Activated T-helper 2 cell treated with anti-CD3 and anti-CD28 coated beads, Interferon-gamma antibody, Interleukin-2, Interleukin-4, amounts not matched to agents 10 μg/mL and 5 μg/mL and 100 μg/mL, durations not matched to agents 14 hours and 24 hours and 36 hours (primary cell): ENCODE measurements around the gene SLC19A1. TPM values are rescaled to one million over a fixed set of nuclear protein-coding genes. Genes with fewer than 3 reads are reported as not detected.
"Not testable (repeated sequence)": the region's sequence is repeated elsewhere in the genome, so short reads cannot be mapped to it uniquely, and the experiment has no call there.

Source experiments
- DNase-seq: peaks from one replicate; pipeline ENCODE4 v3.0.0; 2021; ENCODE audit warnings: low spot score
- H3K27ac Mint-ChIP-seq: one replicate; pipeline ENCODE4 v1.8.0; 2021; ENCODE audit warnings: mixed read lengths
- H3K27me3 Mint-ChIP-seq: one replicate; pipeline ENCODE4 v1.8.0; 2021; ENCODE audit warnings: low read depth, mixed read lengths
- H3K36me3 Mint-ChIP-seq: one replicate; pipeline ENCODE4 v1.8.0; 2021; ENCODE audit warnings: low read depth, mixed read lengths
- H3K4me1 Mint-ChIP-seq: one replicate; pipeline ENCODE4 v1.8.0; 2021; ENCODE audit warnings: low read depth, mixed read lengths
- H3K4me3 Mint-ChIP-seq: one replicate; pipeline ENCODE4 v1.8.0; 2021; ENCODE audit warnings: low read depth, mild to moderate bottlenecking, moderate library complexity, mixed read lengths
- H3K9me3 Mint-ChIP-seq: one replicate; pipeline ENCODE4 v1.8.0; 2021; ENCODE audit warnings: mixed read lengths
- intact Hi-C: fragments of 100-400 bp; cut with micrococcal nuclease; formaldehyde crosslinking; loops from one replicate; pipeline ENCODE4 v1.15.1; 2023
- total RNA-seq: library from RNA; stranded (reverse); gene quantifications from 2 replicates; pipeline ENCODE4 v1.2.3, GENCODE V29; 2022

SLC19A1 gene
- total RNA-seq, 1 donor from 2014 or later, result 68.1 TPM

DNA sequence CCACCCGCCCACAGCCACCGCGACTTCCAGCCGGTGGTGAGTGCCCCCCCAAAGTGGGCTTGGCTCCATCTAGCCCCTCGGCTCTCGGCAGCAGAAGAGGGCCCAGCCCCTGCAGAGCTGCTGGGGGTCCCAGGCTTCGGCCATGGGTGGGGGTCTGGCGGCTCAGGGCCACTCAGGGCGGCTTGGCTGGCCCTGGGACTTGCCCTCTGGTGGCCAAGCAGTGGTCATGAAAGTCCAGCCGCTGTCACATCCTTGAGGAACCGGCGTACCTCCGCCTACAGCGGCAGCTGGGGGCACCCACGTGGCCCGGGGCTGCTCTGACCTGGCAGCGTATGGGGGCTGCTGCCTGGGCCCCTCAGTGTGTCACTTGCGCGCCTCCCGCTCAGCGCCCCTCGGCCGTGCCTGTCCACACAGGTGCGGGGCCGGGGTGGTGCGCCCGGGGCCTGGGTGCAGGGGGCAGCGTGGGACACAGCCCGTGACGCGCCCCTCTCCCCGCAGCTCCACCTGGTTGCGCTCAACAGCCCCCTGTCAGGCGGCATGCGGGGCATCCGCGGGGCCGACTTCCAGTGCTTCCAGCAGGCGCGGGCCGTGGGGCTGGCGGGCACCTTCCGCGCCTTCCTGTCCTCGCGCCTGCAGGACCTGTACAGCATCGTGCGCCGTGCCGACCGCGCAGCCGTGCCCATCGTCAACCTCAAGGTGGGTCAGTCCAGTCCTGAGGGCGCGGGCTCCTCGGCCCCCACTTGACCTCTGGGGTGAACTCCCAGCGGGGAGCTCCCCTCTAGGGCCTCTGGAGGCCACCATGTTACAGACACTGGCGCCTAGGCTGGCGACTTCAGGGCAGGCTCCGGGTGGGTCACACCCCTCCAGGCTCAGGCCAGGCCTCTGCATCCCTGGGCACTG, 32.4 kb downstream of the SLC19A1 start:
- intact Hi-C loops, result no loop called here
- DNase-seq, result no peak
- Mint-ChIP-seq H3K4me3 (no peak overlapping the region), H3K27ac (no peak overlapping the region), H3K9me3 (no peaks in the 10 kb centered on the region), H3K27me3 (no peaks in the 10 kb centered on the region), H3K36me3 (peaks cover 9% of the 10 kb centered on the region), H3K4me1 (no peaks in the 10 kb centered on the region)

- Mint-ChIP-seq H3K4me1 (no peaks in the 10 kb centered on the region), H3K36me3 (peaks cover 4% of the 10 kb centered on the region), H3K27ac (no peak overlapping the region)
These were observed 33.4 kb downstream of the SLC19A1 start for GRCh38 chr21:45508607-45509565.

DNA sequence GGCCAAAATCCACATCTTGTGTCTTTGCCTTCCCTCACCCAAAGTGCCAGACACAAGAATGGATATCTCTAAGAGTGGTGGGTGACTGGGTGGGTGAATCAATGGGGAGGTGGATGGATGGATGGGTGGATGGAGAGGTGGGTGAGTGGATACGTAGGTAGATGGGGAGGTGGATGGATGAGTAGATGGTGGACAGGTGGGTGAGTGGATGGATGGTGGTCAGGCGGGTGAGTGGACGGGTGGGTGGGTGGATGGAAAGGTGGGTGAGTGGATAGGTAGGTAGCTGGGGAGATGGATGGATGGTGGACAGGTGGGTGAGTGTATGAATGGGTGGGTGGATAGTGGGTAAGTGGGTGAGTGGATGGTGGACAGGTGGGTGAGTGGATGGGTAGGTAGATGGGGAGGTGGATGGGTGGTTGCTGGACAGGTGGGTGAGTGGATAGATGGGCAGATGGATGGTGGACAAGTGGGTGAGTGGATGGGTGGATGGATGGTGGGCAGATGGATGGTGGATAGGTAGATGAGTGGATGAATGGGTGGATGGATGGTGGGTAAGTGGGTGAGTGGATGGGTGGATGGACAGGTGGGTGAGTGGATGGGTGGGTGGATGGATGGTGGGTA, 34.2 kb downstream of the SLC19A1 start:
- H3K9me3 Mint-ChIP-seq, result no peaks in the 10 kb centered on the region

More at GRCh38 chr21:45508607-45509565, 33.4 kb downstream of the SLC19A1 start:
- intact Hi-C loops, result no loop called here
- Mint-ChIP-seq H3K27me3 (no peaks in the 10 kb centered on the region), H3K4me3 (no peak overlapping the region), H3K9me3 (no peaks in the 10 kb centered on the region)
- DNase-seq, result no peak

DNA sequence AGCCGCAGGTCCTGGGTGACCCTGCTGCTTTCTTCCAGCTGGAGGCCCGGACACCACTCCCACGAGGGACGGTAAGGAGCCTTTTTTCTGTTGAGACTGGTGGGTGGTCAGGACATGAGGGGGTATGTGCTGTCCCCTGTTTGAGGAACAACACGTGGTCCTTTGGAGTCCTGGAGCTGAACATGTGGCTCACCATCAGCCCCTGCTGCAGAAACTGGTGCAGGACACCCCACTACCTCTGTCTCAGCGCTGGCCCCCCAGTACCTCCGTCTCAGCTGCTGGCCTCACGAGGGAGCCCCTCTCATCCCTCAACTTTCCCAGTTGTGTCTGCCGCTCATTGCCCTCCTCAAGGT, 34.7 kb downstream of the SLC19A1 start:
- Mint-ChIP-seq H3K4me3 (no peak overlapping the region), H3K27ac (no peak overlapping the region), H3K9me3 (no peaks in the 10 kb centered on the region), H3K4me1 (no peaks in the 10 kb centered on the region), H3K27me3 (no peaks in the 10 kb centered on the region), H3K36me3 (no peaks in the 10 kb centered on the region)
- no peak for DNase-seq
- intact Hi-C loops, result no loop called here

More for the DNA sequence above, 34.2 kb downstream of the SLC19A1 start:
- Mint-ChIP-seq H3K36me3 (no peaks in the 10 kb centered on the region), H3K4me3 (no peak overlapping the region), H3K4me1 (no peaks in the 10 kb centered on the region), H3K27ac (no peak overlapping the region), H3K27me3 (no peaks in the 10 kb centered on the region)
- intact Hi-C loops, result no loop called here
- no peak for DNase-seq

DNA sequence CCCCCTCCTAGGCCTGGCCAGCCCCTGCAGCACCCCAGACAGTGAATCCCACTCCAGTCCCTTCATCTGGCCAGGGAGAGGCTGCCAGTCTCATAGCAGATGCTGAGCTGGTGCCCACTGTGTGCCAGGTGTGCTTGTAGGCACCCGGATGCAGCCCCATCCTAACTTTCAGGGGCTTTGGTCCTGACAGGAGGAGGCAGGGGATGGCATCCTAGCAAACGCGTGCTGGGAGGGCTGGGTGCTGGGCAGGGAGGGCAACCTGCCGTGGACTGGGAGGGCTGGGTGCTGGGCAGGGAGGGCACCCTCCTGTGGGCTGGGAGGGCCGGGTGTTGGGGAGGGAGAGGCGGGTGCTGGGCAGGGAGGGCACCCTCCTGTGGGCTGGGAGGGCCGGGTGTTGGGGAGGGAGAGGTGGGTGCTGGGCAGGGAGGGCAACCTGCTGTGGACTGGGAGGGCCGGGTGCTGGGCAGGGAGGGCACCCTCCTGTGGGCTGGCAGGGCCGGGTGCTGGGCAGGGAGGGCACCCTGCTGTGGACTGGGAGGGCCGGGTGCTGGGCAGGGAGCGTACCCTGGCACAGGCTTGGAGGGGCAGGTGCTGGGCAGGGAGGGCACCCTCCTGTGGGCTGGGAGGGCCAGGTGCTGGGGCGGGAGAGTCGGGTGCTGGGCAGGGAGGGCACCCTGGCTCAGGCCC, 35.3 kb downstream of the SLC19A1 start:
- no peaks in the 10 kb centered on the region for H3K9me3 Mint-ChIP-seq
- no peaks in the 10 kb centered on the region for H3K27me3 Mint-ChIP-seq
- no peak overlapping the region for H3K27ac Mint-ChIP-seq
- no peak overlapping the region for H3K4me3 Mint-ChIP-seq
- no peaks in the 10 kb centered on the region for H3K36me3 Mint-ChIP-seq
- H3K4me1 Mint-ChIP-seq, result no peaks in the 10 kb centered on the region
- DNase-seq, result no peak
- intact Hi-C loops, result no loop called here

DNA sequence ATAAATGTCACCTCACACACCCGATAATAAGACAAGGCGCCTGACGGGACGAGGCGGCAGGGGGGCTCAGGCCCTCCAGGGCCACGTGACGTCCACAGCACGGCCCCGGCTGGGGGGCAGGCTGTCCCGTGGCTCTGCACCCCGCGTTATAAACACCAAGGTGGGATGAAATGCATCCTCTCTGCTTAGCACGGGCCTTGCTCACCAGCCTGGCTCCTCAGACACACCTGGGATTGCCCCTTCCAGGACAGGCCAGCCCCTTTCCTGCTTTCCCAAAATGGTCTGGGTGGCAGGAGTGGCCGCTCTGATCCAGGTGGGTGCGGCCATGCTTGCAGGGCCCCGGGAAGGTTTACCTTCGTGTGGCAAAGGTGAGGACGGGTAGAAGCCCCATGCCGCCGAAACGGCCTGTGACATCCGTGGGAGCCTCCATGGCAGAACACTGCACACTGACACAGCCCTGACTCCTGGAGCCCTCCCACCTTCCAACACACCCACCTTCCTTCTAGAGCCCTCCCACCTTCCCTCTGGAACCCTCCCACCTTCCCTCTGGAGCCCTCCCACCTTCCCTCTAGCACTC, 35.9 kb downstream of the SLC19A1 start:
- Mint-ChIP-seq H3K4me3 (no peak overlapping the region), H3K9me3 (no peaks in the 10 kb centered on the region), H3K27me3 (no peaks in the 10 kb centered on the region), H3K27ac (no peak overlapping the region), H3K36me3 (no peaks in the 10 kb centered on the region), H3K4me1 (no peaks in the 10 kb centered on the region)
- no peak for DNase-seq
- intact Hi-C loops, result no loop called here

GRCh38 chr21:45505416-45506021, 36.7 kb downstream of the SLC19A1 start:
- Mint-ChIP-seq H3K27me3 (no peaks in the 10 kb centered on the region), H3K4me3 (no peak overlapping the region)

DNA sequence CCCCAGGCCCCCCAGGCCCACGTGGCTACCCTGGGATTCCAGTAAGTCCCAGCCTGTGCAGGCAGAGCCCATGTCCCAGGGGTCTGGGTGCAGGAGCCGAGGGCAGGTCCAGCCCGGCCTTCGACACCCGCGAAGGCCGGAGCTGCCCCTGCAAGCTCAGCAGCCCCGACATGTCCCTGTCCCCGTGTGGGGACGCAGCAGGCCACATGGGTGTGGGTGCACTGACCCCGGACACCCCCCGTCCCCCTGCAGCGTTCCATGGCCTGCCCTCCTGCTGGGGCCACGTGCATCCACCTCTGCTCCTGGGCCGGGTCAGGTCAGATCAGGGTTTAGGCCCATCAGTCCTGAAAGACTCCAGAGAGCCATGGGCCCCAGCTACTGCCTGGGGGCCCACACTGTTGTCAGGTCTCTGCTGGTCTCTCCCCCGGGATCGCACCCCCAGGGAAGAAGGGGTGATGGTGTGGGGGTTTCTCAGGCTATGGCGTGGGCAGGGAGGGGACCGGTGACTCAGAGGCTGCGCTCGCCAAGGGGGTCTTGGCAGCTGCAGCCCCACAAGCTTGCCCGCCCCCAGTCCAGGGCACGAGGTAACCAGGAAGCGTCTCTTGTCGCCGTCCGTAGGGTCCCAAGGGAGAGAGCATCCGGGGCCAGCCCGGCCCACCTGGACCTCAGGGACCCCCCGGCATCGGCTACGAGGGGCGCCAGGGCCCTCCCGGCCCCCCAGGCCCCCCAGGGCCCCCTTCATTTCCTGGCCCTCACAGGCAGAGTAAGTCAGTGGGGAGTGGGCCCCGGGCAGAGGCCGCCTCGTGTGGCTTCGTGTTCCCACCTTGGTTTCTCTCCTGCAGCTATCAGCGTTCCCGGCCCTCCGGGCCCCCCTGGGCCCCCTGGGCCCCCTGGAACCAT, 37.5 kb downstream of the SLC19A1 start:
- DNase-seq, result no peak
- Mint-ChIP-seq H3K4me1 (no peaks in the 10 kb centered on the region), H3K9me3 (peaks cover 3% of the 10 kb centered on the region), H3K27ac (no peak overlapping the region), H3K36me3 (no peaks in the 10 kb centered on the region), H3K27me3 (no peaks in the 10 kb centered on the region), H3K4me3 (no peak overlapping the region)
- intact Hi-C loops, result no loop called here

More at GRCh38 chr21:45505416-45506021, 36.7 kb downstream of the SLC19A1 start:
- Mint-ChIP-seq H3K36me3 (no peaks in the 10 kb centered on the region), H3K27ac (no peak overlapping the region), H3K4me1 (no peaks in the 10 kb centered on the region), H3K9me3 (no peaks in the 10 kb centered on the region)
- no peak for DNase-seq
- intact Hi-C loops, result no loop called here

- Mint-ChIP-seq H3K4me3 (no peak overlapping the region), H3K4me1 (no peaks in the 10 kb centered on the region), H3K27ac (no peak overlapping the region), H3K9me3 (peaks cover 7% of the 10 kb centered on the region), H3K36me3 (no peaks in the 10 kb centered on the region), H3K27me3 (no peaks in the 10 kb centered on the region)
- no peak for DNase-seq
- intact Hi-C loops, result no loop called here
These were observed 38.2 kb downstream of the SLC19A1 start for GRCh38 chr21:45504021-45504515.

GRCh38 chr21:45503226-45503625, 39.0 kb downstream of the SLC19A1 start:
- H3K9me3 Mint-ChIP-seq, intact Hi-C loops, H3K4me1 Mint-ChIP-seq, H3K36me3 Mint-ChIP-seq, DNase-seq, H3K4me3 Mint-ChIP-seq, H3K27ac Mint-ChIP-seq, H3K27me3 Mint-ChIP-seq: not testable (repeated sequence)

- no peak overlapping the region for H3K27ac Mint-ChIP-seq
- H3K9me3 Mint-ChIP-seq, result peaks cover 7% of the 10 kb centered on the region
- no peak for DNase-seq
- no peaks in the 10 kb centered on the region for H3K36me3 Mint-ChIP-seq
- intact Hi-C loops, result no loop called here
- H3K4me1 Mint-ChIP-seq, result no peaks in the 10 kb centered on the region
- no peak overlapping the region for H3K4me3 Mint-ChIP-seq
- H3K27me3 Mint-ChIP-seq, result no peaks in the 10 kb centered on the region
These were observed 39.6 kb downstream of the SLC19A1 start for GRCh38 chr21:45502600-45502999.
